Occipital lobe (tissue), 2 donors: ENCODE measurements around the gene RBM41. TPM values are rescaled to one million over a fixed set of nuclear protein-coding genes. Genes with fewer than 3 reads are reported as not detected.
"Not testable (repeated sequence)": the region's sequence is repeated elsewhere in the genome, so short reads cannot be mapped to it uniquely, and the experiment has no call there.

Experiments used
- DNase-seq: peaks from one replicate; lab custom pipeline; 2025; lab: John Stamatoyannopoulos, UW
- total RNA-seq: library from RNA; depleted of rRNA; stranded (reverse); fragments of >200 nt; gene quantifications from one replicate; pipeline ENCODE4 v1.2.3, GENCODE V29; 2014

Gene RBM41
- 29.9 TPM for total RNA-seq

DNA sequence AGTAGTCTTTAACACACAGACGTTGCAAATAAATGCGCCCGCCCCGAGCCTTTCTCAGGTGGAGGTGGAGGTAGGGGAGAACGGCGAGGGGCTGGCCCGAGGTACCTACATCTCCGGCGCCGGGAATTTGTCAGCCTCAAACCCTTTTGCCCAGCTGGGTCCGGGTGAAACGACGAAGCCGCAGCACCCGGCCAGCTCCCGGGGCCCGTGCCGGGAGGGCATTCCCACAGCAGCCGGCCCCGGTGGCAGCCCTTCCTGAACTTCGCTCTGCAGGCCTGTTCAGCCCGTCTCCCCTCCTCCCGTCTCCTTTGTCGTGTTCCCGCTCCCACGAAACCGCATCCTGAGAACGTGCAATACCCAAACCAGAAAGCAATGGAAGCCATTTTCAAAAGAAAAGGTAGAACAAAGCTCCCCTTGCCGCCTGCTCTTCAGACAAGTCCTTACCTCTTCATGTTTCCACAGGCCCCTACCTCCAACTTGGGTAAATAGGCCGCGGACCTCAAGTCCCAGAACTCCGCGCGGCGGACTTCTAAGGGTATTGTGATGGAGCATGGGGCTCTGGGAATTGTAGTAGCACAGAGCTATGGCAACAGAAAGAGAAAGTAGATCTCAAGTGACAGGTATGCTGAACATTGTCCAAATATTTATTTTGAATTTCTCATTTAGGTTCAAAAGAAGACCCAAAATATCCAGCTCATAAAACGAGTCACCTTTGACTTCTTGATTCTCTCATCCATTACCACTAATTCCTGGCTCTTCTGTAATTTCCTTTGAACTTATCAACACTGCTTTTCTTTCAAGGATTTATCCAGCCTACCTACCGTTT, at the start of gene RBM41:
TSS of gene RBM41 (minus strand) at position 501 of the 826 bp plus-strand sequence. CDS start at position 452, 49 bp downstream.
- peak; percentile 76 for DNase-seq

DNA sequence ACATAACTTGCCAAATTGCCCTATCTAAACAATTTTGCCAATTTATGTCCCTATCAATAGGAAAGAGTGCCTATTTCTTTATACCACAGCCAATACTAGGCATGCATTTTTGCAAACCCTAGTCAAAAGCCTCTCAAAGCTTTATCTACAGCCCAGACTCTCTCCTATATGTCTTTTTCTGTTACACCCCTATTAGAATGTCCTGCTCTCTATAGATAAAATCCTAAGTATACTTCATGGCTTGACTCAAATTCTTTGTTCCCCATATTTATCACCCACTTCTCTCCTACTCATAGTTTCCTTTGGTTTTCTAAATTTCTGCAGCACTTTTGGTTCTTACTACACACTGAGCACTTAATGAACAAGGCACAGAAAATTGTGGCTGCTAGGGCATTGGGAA, 49.6 kb upstream of the RBM41 start:
- DNase-seq, result no peak

DNA sequence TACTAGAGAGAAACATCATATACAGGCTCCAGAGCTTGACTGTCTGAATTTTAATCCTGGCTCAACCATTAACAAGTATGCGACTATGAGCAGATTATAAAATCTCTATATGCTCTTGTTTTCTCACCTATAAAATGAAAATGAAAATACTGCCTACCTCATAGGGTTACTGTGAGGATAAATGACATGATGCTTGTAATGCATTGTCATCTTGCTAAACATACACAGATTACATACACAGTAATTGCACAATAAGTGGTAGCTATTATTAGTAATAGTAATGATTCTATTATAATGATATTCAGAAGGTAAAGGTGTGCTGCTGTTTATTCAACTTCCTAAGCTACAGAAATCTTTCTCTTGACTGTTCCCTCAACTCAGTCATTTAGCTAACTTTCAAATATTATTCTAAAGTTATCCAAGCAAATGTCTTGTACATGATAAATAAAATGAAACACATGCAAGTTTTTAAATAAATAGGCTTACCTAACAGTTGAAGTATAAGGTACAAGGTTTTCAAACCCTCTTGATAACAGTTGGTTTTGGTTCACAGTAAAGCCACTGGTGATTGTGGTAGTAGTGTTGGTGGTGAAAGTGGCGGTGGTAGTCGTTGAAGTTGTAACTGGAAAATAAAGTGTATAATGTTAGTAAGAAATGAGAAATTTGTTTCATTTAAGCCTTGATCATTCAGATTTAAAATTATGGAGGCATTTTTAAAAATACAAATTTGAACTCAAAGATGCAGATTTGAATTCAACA, 48.7 kb upstream of the RBM41 start:
- no peak for DNase-seq

DNA sequence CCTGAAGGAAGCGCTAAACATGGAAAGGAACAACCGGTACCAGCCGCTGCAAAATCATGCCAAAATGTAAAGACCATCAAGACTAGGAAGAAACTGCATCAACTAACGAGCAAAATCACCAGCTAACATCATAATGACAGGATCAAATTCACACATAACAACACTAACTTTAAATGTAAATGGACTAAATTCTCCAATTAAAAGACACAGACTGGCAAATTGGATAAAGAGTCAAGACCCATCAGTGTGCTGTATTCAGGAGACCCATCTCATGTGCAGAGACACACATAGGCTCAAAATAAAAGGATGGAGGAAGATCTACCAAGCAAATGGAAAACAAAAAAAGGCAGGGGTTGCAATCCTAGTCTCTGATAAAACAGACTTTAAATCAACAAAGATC, 39.0 kb upstream of the RBM41 start:
- not testable (repeated sequence) for DNase-seq

DNA sequence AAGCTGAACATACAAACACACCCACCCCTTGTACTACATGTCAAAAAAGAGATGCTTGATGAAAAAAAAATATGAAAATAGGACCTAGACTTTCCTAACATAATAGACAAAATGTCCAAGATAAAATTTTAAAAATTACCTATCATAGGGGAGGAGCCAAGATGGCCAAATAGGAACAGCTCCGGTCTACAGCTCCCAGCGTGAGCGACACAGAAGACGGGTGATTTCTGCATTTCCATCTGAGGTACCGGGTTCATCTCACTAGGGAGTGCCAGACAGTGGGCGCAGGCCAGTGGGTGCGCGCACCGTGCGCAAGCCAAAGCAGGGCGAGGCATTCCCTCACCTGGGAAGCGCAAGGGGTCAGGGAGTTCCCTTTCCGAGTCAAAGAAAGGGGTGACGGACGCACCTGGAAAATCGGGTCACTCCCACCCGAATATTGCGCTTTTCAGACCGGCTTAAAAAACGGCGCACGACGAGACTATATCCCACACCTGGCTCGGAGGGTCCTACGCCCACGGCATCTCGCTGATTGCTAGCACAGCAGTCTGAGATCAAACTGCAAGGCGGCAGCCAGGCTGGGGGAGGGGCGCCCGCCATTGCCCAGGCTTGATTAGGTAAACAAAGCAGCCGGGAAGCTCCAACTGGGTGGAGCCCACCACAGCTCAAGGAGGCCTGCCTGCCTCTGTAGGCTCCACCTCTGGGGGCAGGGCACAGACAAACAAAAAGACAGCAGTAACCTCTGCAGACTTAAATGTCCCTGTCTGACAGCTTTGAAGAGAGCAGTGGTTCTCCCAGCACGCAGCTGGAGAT, 37.2 kb upstream of the RBM41 start:
- DNase-seq, result not testable (repeated sequence)

DNA sequence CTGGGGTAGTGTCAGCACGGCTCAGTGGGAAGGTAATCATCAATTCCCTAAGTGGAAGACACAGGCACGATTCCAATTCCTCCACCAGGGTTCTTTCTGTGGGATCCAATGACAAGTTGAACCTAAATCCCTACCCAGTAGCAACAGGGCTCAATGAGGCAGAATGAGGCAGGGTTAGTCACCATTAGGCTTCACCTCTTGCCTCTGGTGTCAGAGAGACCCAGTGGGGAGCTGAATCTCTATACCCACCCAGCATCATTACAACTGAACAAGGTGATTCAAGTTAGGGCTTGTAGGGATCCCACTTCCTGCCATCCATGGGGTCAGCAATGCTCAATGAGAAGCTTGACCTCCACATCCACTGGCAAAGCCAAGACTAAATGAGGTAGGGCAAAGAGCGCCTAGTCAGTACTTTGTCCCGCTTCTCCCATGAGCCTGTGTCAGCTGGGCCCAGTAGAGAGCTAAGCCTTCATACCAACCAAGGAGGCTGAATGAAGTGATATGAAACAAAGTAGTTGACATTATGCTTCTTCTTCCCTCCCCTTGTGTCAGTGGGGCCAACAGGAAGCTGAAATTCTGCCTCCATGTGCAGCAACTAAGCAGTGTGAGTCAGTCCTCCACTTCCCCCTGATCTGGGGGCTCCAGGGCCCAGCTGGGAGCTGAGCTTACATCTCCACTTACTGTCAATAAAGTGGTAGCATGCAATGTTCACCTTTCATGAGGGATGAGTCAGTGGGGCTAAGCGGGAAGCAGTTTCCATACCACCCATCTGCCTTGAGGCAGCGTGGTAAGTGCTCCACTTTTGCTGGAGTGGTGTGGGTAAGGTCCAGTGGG, 36.4 kb upstream of the RBM41 start:
- no peak for DNase-seq

DNA sequence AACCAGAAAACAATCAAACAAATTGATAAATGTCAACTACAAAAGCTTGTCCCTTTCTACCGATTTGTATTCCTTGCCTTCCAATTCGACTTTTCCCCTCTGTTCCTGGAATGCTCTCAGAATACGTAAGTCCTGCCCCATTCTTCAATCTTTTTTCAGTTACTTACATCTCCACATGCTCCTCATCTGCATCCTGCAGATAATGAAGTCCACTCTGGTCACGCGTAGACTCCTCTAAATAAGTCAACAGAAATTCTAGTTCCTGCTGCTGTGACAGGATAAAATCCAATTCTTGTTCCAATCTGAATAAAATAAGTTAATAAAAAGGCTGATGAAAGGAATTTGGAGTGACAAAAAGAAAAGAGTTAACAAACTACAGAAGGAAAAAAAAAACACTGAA, 34.4 kb upstream of the RBM41 start:
- no peak for DNase-seq

DNA sequence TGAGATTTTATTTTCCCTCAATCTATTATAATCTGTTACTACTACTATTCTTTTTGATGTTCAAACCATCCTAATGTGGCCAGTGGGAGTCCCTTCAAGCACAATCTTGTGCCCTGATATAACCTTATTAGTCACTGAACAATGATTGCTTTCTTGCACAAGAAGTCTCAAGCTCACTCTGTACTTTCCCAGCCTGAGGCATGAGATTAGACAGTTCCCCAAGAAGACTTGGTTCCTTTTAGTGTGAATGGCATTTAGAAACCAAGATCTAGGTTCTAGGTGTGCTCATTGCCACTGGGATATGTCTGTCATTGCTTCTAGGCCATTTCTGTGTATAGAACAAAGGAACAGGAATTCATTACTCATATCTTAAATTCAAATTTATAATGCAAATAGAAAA, 28.0 kb upstream of the RBM41 start:
- no peak for DNase-seq

DNA sequence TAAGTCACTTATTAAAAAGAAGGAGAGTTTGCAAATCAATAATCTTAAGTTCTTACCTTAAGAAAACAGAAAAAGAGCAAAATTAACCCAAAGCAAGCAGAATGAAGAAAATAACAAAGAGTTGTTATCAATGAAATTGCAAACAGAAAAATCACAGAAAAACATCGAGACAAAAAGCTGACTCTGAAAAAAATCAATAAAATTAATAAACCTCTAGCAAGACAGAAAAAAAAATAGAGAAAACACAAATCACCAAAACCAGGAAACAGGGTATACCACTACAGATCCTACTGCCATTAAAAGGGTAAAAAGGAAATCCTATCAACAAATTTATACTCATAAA, 17.3 kb upstream of the RBM41 start:
- no peak for DNase-seq

DNA sequence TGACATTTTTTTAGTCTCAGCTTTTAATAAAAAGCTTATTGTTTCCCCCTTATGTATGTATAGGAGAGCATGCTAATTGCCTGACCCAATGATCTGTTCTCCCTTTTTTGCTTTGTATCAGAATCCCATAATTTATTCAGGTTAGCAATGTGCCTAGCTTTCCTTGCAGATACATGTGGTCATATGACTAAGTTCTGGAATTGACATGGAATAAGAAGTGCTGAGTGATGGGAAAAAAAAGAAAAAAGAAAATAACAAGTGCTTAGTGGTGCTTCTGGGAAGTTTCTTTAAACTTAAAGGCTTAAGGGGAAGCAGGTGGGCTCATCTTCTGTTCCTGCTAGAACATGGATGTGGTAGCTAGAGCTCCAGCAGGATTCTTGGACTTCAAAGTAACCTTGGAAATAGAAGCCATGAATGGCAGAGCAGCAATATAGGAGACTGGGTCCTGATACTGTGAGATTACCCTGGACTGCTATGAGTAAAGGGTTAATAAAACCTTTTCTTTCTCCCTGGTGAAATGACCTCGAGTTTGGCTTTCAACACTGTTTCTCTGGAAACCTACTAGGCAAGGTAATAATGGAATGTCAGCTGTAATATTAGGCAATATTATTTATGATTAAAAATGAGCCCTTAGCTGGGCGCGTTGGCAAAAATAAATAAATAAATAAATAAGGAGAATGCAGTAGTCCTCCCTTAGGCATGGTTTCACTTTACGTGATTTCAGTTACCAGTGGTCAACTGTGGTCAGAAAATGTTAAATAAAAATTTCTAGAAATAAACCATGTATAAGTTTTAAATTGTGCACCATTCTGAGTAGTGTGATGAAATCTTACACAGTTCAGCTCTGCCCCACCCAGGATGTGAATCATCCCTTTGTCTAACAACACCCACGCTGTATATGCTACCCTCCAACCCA, 16.7 kb upstream of the RBM41 start:
- DNase-seq, result no peak

DNA sequence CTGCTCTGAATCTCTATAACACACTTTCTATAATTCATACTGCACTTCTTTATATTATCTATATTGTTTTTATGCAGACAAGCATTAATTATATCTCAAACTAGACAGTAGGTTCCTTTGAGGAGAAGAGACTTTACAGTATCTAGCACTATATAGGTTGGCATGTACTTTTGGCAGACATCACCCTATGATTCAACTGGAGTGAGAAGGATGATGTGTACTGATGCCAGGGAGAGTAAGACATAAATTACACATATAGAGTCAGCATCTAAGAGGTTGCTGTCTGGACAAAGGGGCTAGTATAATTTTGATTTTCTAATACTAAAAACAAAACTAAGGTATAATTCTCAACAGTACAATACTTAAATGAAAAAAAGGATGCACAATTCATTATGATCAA, 5.1 kb upstream of the RBM41 start:
- no peak for DNase-seq

DNA sequence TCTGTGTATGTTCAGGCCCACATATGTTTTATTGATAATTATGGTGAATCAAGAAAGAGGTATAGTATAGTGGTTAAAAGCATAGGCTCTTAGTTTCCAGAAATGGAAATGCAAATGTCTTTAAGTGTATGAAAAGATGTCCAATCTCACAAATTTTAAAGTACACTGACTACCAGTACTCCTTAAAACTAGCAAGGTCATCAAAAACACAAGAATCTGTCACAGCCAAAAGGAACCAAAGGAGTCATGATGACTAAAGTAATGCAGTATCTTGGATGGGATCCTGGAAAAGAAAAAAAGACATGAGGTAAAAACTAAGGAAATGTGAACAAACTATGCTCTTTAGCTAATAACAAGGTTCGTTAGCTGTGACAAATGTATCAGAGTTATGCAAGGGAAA, 661 bp upstream of the RBM41 start:
- DNase-seq, result no peak

DNA sequence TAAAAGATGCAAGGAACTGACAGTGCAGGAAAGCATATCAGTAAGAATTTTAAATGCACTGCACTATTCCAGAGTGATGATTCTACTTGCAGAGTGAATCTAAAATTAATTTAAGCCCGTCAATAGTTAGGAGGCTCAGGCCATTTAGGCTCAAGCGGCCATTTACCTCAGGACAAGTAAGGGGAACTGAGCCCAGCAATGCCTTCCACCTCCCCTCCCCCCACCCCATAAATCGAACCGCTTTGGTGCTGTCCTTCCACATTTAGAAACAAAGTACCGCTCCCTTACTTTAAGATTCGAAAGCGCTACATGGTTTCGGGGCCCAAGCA, 665 bp downstream of the RBM41 start:
- no peak for DNase-seq

DNA sequence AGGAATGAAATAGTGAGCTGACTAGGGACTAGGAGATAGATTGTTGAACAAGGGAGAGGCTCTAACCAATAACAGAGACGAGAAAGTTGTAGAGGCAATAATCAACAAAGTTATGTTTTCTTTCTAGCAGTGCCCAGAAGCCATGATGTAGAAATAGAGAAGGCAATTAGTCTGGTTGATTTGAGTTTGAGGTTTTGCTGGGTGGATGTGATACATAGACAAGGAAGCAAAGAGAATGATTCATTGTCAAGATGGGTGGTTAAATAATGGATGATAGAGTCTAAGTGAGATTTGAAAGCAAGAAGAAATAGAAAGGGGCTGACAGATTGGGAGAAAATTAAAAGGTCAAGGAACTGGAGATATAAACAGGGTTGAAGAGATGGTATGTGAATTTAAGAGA, 11.2 kb downstream of the RBM41 start:
- DNase-seq, result no peak

DNA sequence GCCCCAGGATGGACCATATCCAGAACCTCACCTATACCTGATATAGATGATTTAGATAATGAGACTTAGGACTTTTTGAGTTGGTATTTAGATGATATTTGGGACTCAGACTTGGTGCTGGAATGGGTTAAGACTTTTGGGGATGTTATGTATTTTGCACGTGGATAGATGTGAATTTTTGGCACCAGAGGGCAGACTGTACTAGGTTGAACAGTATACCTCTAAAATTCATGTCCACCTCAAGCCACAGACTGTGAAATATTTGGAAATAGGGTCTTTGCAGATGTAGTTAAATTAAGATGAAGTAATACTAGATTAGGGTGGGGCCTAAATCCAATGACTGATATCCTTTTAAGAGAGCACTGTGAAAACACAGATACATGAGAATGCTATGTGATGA, 15.6 kb downstream of the RBM41 start:
- DNase-seq, result no peak

DNA sequence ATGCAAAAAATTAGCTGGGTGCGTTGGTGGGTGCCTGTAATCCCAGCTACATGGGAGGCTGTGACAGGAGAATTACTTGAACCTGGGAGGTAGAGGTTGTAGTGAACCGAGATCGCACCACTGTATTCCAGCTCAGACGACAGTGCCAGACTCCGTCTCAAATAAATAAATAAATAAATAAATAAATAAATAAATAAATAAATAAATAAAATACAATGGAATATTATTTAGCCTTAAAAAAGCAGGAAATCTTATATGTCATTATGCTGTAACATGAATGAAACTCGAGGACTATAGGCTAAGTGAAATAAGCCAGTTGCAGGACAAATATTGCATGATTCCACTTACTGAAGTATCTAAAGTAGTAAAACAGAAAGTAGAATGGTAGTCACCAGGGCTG, 42.5 kb downstream of the RBM41 start:
- no peak for DNase-seq

DNA sequence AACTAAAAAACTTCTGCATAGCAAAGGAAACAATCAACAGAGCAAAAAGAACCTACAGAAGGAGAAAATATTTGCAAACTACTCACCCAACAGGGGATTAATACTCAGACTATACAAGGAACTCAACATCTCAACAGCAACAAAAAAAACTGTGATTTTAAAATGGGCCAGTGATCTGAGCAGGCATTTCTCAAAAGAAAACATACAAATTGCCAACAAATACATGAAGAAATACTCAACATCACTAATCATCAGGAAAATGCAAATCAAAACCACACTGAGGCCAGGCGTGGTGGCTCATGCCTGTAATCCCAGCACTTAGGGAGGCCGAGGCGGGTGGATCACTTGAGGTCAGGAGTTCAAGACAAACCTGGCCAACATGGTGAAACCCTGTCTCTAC, 60.9 kb downstream of the RBM41 start:
- DNase-seq, result not testable (repeated sequence)

DNA sequence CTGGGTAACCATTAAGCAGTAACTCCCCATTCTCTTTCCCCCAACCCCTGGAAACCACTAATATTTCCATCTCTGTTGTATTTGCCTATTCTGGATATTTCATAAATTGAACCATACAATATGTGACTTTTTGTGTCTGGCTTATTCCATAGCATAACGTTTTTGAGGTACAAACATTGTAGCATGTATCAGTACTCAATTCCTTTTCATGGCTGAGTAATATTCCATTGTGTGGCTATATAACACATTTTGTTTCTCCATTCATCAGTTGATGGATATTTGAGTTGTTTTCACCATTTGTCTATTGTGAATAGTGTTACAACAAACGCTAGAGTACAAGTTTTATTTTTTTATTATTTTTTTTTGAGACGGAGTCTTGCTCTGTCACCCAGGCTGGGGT, 63.6 kb downstream of the RBM41 start:
- DNase-seq, result no peak

DNA sequence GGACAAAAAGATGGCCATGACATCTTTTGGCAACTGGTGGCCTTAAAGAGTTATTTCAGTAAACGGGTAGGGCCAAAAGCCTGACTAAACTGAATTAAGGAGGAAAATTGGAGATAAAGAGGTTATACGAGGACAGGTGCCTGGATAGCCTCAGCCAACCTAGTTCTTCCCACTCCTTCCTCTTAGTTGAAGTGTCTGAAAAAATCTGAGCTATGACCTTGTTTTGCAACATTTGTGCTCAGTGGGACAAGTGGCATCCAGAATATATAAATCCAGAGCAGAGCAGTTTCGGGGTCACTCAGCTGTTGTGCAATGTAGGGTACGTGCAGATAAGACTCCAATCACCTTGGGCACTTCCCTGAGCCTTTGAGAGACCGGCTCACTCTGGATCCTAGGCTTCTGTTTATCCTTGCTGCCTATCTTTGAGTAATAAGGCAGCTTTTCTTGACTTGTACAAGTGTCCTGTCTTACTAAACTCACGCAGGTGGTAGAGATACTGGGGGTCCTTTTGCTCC, 68.4 kb downstream of the RBM41 start:
- DNase-seq, result no peak

DNA sequence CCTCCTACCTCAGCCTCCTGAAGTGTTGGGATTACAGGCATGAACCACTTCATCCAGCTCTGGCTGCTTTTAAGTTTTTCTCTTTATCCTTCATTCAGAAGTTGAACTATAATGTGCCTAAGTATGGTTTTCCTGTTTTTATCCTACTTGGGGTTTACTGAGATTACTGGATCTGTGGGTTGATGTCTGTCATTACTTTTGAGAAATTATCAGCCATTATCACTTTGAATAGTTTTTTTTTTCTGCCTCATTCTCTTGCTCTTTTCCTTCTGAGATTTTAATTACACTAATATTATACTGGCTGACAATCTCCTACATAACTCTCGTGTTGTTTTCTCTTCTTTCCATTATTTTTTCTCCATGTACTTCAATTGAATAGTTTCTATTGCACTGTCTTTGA, 71.0 kb downstream of the RBM41 start:
- no peak for DNase-seq
